Ovary (tissue), 3 donors: Measurements from ENCODE around the gene ESPN.

Experiments
- POLR2A ChIP-seq: fragments of 450-650 bp; IDR thresholded peaks from one replicate; pipeline ENCODE4 v1.6.1; 2017; ENCODE audit warnings: antibody characterized with exemption, mild to moderate bottlenecking, moderate library complexity
- TF ChIP-seq, protein P1 (sequence below), 3 donors: fragments of 450-650 bp in 2 of 3; fragments of 200-600 bp in 1 of 3; IDR thresholded peaks; one replicate each; pipeline versions ENCODE4 v1.5.1 to v1.8.0; 2016 to 2022; ENCODE audit warnings: antibody characterized with exemption in 3 of 3, mild to moderate bottlenecking in 1 of 3
- donor health status: DM: no; HTN: no; CAD: no.

DNA sequence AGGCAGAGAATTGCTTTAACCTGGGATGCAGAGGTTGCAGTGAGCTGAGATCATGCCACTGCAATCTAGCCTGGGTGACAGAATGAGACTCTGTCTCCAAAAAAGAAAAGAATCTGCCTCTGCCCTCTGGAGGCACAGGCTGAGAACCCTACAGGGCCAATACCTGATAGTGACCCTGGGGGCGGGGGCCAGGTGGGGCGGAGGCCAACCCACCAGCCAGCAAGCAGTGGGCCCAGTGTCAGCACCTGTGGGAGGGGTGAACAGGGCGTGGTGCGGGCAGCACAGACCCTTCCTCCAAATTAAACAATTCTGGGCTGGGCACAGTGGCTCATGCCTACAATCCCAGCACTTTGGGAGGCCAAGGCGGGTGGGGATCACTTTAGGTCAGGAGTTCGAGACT, 85.9 kb downstream of the ESPN start:
- TF ChIP-seq, protein P1, sequence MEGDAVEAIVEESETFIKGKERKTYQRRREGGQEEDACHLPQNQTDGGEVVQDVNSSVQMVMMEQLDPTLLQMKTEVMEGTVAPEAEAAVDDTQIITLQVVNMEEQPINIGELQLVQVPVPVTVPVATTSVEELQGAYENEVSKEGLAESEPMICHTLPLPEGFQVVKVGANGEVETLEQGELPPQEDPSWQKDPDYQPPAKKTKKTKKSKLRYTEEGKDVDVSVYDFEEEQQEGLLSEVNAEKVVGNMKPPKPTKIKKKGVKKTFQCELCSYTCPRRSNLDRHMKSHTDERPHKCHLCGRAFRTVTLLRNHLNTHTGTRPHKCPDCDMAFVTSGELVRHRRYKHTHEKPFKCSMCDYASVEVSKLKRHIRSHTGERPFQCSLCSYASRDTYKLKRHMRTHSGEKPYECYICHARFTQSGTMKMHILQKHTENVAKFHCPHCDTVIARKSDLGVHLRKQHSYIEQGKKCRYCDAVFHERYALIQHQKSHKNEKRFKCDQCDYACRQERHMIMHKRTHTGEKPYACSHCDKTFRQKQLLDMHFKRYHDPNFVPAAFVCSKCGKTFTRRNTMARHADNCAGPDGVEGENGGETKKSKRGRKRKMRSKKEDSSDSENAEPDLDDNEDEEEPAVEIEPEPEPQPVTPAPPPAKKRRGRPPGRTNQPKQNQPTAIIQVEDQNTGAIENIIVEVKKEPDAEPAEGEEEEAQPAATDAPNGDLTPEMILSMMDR (IDR thresholded peaks at IDR 0.05), result no peak
- no peak for TF ChIP-seq POLR2A
